GM19035 (cell line): ENCODE measurements around the gene LARGE1.

Experiments
- ATAC-seq: cut with Tn5 transposase; IDR thresholded peaks from one replicate; pipeline ENCODE4 v1.9.1; 2021; ENCODE audit not compliant: unreplicated experiment

Gene LARGE1

GRCh38 chr22:33739516-33739915 lies 180.8 kb downstream of the LARGE1 start:
- ATAC-seq = no peak

GRCh38 chr22:33737662-33738061 lies 182.6 kb downstream of the LARGE1 start:
- no peak for ATAC-seq

- no peak for ATAC-seq
Observed at GRCh38 chr22:33735978-33736377, 184.3 kb downstream of the LARGE1 start.

DNA sequence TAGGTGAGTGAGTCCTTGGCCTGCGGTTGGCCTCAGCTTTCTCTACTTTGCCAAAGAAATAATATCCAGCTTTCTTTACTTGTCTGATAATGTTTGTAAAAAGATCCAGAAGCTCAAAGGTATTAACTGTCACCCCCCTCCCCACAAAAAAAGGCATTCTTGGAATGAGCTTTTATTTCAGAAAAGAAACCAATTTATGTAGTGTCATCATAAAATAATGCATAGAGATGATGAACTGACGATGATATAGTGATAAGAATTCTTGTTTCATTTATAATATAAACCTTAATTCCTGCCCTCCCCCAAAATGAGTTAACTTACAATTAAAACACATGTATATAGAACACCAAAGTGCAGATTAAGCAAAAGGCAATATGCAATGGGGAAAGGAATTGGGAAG lies 191.4 kb downstream of the LARGE1 start:
- no peak for ATAC-seq

DNA sequence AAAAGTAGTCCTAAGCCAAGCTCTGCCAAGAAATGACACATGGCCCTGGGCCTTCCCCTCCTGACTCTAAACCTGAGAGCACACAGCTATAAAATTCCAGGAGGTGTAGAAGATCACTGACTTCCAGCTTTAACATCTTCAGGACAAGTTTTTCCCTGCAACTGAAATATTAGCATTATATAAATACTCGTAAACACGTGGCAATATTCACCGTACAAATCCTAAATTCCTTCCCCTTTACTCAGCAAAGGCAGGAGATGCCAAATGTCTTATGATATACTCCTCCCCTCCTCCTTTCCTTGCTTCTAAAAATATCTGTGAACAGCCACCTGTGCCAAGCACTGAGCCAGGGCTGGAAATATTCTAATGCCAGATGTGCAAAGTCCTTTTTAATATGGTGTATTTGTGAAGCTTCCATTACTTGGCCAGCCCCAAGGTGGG lies 194.0 kb downstream of the LARGE1 start:
- no peak for ATAC-seq

DNA sequence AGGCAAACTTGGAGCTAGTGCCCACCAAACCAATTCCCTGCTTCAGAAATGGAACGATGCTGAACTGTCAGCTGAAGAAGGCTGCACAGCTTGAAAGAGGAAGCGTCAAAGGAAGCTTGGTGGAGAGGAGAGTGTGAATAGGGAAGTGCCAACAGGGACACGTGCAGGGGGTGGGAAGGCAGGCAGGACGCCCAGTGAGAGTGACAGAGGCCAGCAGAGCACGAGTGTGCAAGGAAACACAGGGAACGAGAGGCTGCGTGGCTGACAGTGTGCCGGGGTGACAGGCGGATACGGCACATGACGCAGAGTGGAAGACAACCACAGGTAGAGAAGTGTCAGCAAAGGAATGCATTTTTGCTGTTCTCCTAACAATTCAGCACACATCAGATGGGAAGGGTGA lies 196.4 kb downstream of the LARGE1 start:
- ATAC-seq = no peak

GRCh38 chr22:33722816-33723215 lies 197.5 kb downstream of the LARGE1 start:
- no peak for ATAC-seq

GRCh38 chr22:33720166-33720878 lies 200.0 kb downstream of the LARGE1 start:
- ATAC-seq = no peak

GRCh38 chr22:33717694-33718396 lies 202.4 kb downstream of the LARGE1 start:
- no peak for ATAC-seq

- ATAC-seq = no peak
Observed at GRCh38 chr22:33715237-33715985, 204.9 kb downstream of the LARGE1 start.

DNA sequence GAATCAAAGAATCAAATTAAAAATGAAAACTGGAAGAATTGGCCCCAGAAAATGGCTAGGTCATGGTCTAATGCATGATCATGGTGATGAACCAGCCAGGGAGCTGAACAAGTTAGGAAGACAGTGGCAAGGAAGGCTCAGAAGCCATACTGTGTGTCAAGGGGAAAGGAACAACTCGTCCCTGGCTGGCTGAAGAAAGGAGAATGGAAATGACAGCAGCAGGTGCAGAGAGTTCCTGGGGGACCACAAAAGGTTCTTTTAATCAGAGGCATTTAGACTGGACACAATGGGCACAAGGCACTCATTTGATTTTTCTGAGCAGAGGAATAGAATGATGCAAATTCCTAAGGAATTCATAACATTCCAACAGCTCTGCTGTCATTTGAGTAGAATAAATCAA lies 209.9 kb downstream of the LARGE1 start:
- no peak for ATAC-seq

- no peak for ATAC-seq
Observed at GRCh38 chr22:33707581-33707980, 212.7 kb downstream of the LARGE1 start.

GRCh38 chr22:33706100-33706499 lies 214.2 kb downstream of the LARGE1 start:
- no peak for ATAC-seq

DNA sequence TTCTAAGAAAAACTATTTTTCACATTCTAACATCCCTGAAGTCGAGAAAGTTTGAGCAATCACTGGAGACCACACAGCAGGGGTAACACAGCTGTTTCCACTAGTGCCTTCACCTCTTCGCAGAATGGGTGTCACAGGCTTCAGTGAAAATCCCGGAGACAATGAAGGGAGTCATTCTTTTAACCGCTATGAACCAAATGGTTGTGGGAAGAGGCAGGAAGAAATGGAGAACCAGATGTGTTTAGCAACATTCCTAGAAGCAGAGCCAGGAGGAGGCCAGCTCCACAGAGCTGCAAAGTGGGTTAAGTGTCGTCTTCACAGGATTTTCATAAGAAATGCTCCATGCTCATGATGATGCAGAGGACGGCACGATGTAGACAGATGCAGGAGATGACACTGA lies 221.1 kb downstream of the LARGE1 start:
- ATAC-seq = no peak

DNA sequence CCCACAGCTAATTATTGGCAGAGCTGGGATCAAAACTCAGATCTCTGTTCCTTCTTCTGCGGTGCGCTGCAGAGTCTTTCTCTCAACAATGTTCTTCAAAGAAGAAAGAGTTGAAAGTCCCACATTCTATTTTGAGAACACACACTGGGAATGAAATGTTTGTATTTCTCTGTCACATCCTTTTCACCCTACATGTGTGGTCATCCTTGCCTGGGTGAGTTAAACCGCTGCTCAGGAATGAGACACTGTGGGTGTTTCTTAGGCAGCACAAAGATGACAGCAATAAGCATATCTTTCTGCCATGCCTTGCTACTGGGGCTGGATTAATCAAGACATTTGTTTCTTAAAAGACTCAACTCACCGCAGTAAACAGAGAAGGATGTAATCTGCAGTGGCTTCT lies 222.6 kb downstream of the LARGE1 start:
- no peak for ATAC-seq

- no peak for ATAC-seq
Observed at GRCh38 chr22:33691057-33691630, 229.1 kb downstream of the LARGE1 start.

DNA sequence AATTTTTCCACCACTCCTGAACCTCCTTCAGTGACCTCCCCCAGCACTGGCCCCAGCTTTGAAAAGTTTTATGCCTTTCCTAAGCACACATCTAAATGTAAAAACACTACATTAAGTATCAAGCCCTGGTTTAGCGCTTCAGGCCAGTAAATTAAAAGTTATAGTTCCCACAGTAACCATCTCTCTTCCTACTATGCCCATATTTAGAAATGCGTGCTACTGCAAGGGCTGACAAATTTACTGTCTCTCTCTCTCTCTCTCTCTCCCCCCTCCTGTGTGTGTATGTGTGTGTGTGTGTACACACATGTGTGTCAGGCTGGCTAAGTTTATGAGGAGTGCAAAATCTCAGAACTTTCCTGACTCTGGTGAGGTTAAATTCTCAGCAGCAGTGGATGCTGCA lies 231.4 kb downstream of the LARGE1 start:
- ATAC-seq = no peak

- ATAC-seq = no peak
Observed at GRCh38 chr22:33687464-33687863, 232.8 kb downstream of the LARGE1 start.

DNA sequence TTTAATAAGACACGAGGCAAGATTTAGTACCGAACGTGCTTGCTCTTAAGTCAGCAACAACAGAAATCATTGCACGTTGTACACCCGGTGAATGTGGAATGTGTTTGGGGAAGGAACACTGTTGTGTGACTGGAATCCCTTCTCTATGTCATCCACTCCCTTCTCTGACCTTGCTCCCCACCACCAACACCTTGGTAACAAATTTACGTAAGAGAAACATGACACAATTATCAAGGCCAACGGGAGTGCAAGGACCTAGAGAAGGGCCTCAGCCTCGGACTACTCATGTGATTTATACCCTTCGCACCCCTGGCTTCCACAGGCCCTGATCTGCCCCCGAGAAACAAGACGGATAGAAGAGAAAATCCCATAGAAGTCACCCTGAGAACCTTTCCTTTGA lies 236.2 kb downstream of the LARGE1 start:
- no peak for ATAC-seq

DNA sequence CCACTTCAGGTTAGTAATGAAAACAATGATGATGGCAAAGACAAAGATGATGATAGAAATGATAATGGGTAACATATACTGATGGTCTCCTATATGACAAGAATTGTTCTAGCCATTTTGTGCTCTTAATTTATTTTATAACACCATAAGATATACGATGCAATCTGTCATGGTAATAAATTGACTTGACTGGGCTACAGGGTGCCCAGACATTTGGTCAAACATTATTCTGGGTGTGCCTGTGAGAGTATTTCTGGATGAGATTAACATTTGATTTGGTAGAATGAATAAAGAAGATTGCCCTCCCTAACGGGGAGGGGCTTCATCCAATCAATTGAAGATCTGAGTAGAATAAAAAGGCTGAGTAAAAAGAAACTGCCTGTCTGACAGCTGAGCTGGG lies 237.3 kb downstream of the LARGE1 start:
- ATAC-seq = no peak

GRCh38 chr22:33680632-33681031 lies 239.6 kb downstream of the LARGE1 start:
- no peak for ATAC-seq

DNA sequence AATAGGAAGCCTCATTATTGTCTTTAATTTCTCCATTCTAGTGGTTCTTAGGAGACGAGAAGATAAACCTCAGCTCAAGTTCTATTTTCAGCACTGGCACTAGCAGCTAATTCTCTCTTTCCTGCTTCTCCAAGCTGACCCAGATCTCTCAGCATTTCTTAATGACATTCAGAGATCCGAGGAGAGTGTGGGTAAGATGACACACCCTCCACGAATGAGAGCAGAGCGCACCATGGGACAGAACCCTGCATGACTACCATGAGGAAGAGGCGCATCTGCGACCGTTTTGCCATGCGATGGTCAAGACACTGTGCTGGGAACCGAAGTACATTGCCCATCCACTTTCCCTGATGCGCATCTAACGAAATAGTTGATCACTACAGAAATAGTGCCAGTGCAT lies 241.8 kb downstream of the LARGE1 start:
- no peak for ATAC-seq
